Muscle of arm (tissue), 12 donors: ENCODE data around the gene RILPL2. TPM values are rescaled to one million over a fixed set of nuclear protein-coding genes. Genes with fewer than 3 reads are reported as not detected.
"Not testable (repeated sequence)": the region's sequence is repeated elsewhere in the genome, so short reads cannot be mapped to it uniquely, and the experiment has no call there.

ENCODE experiments used
- DNase-seq: peaks from one replicate; pipeline ENCODE4 v3.0.0-alpha.2; 2013
- polyA plus RNA-seq, 12 donors: library from polyadenylated mRNA; unstranded; fragments of 120-200 nt; gene quantifications; one replicate each; pipeline ENCODE4 v1.2.1, GENCODE V29; 2013; ENCODE audit not compliant: insufficient read length in 12 of 12

The RILPL2 gene
- polyA plus RNA-seq, 12 donors, result 1.1 to 3.2 (median 1.5) TPM; not detected in 1

GRCh38 chr12:123384994-123385376, 51.5 kb downstream of the RILPL2 start:
- DNase-seq, result no peak

GRCh38 chr12:123384318-123384993, 52.0 kb downstream of the RILPL2 start:
- DNase-seq, result no peak

GRCh38 chr12:123382684-123383083, 53.8 kb downstream of the RILPL2 start:
- no peak for DNase-seq

GRCh38 chr12:123379391-123379790, 57.1 kb downstream of the RILPL2 start:
- DNase-seq, result no peak

- DNase-seq, result not testable (repeated sequence)
Measured at GRCh38 chr12:123372415-123372814, 64.1 kb downstream of the RILPL2 start.

- DNase-seq, result not testable (repeated sequence)
Measured at GRCh38 chr12:123371667-123372368, 64.7 kb downstream of the RILPL2 start.

- DNase-seq, result no peak
Measured at GRCh38 chr12:123369229-123369628, 67.3 kb downstream of the RILPL2 start.

- DNase-seq, result not testable (repeated sequence)
Measured at GRCh38 chr12:123368431-123368830, 68.1 kb downstream of the RILPL2 start.

GRCh38 chr12:123367511-123367910, 69.0 kb downstream of the RILPL2 start:
- DNase-seq, result no peak

Other genes with a start within 250 kb of the RILPL2 start
- gene MPHOSPH9, start 203.5 kb downstream of the RILPL2 start, polyA plus RNA-seq, result 10 to 100 TPM in 11 of 12 donors, not detected in 1; 16.9 to 33.6 (median 22.6) TPM
- gene MTRFR, start 203.2 kb downstream of the RILPL2 start, polyA plus RNA-seq, result 10 to 100 TPM in 11 of 12 donors, not detected in 1; 13.4 to 41.5 (median 15.1) TPM
- gene CDK2AP1, start 164.8 kb downstream of the RILPL2 start, polyA plus RNA-seq, result 100 to 1,000 TPM; 171 to 715 (median 216) TPM
- 10 to 100 TPM in 11 of 12 donors, not detected in 1; 13.8 to 24.9 (median 19.9) TPM for gene SBNO1, start 71.8 kb downstream of the RILPL2 start, polyA plus RNA-seq
- 100 to 1,000 TPM in 1 of 12 donors, 10 to 100 TPM in 11; 28.9 to 136 (median 38.1) TPM for gene KMT5A, start 52.6 kb downstream of the RILPL2 start, polyA plus RNA-seq
- gene SNRNP35, start 21.5 kb upstream of the RILPL2 start, polyA plus RNA-seq, result 10 to 100 TPM in 11 of 12 donors, not detected in 1; 23.8 to 43.5 (median 29.8) TPM
- gene RILPL1, start 97.0 kb upstream of the RILPL2 start, polyA plus RNA-seq, result 100 to 1,000 TPM in 1 of 12 donors, 10 to 100 TPM in 11; 18.6 to 109 (median 28.3) TPM
- 100 to 1,000 TPM in 11 of 12 donors, not detected in 1; 149 to 217 (median 175) TPM for gene TMED2, start 147.9 kb upstream of the RILPL2 start, polyA plus RNA-seq
- gene DDX55, start 165.4 kb upstream of the RILPL2 start, polyA plus RNA-seq, result 10 to 100 TPM in 11 of 12 donors, not detected in 1; 13.6 to 29.3 (median 18.7) TPM
- 10 to 100 TPM in 11 of 12 donors, not detected in 1; 37.6 to 58.3 (median 48.6) TPM for gene EIF2B1, start 197.0 kb upstream of the RILPL2 start, polyA plus RNA-seq
- 100 to 1,000 TPM in 1 of 12 donors, 10 to 100 TPM in 11; 24.9 to 131 (median 31.2) TPM for gene GTF2H3, start 197.1 kb upstream of the RILPL2 start, polyA plus RNA-seq
- 10 to 100 TPM in 4 of 12 donors, 1 to 10 TPM in 7, not detected in 1; 6.1 to 15.2 (median 8.2) TPM for gene TCTN2, start 234.4 kb upstream of the RILPL2 start, polyA plus RNA-seq